Kidney tubule cell (primary cell): ENCODE data around the gene MYOG.
A peak's percentile ranks its signal among the peaks of the same experiment; 100 is the strongest.

ENCODE experiments used
- DNase-seq: peaks from one replicate; pipeline ENCODE4 v3.0.0-alpha.2; 2018; ENCODE audit warnings: low spot score

The MYOG gene

DNA sequence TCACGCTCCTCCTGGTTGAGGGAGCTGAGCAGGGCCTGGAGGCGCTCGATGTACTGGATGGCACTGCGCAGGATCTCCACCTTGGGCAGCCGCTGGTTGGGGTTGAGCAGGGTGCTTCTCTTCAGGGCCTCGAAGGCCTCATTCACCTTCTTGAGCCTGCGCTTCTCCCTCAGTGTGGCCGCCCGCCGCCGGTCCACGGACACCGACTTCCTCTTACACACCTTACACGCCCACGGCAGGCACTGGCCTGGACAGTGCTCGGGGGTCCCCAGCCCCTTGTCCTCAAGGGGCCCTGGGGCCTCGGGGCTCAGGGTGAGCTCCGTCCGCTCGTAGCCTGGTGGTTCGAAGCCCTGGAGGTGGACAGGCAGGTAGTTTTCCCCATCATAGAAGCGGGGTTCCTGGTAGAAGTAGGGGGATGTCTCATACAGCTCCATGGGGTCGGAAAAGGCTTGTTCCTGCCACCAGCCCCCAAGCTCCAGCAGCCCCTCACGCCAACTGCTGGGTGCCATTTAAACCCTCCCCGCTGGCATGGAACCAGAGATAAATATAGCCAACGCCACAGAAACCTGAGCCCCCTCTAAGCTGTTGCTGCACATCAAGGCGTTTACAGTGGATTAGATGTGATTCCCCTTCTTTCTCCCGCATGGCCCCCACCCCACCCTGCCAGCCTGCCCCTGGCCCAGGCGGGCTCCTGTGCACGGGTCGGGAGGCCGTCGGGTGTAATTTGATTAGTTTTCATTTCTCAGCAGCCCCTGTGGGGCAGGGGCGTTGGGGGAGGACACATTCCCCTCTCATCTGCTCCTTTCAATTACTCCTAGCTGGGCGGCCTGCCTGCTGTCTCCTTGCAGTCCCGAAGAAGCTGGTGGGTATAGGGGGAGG lies at the start of gene MYOG:
Gene MYOG (minus strand): TSS at position 485 of the 879 bp plus-strand sequence. CDS start 51 bp downstream, at position 434.
- no peak for DNase-seq

DNA sequence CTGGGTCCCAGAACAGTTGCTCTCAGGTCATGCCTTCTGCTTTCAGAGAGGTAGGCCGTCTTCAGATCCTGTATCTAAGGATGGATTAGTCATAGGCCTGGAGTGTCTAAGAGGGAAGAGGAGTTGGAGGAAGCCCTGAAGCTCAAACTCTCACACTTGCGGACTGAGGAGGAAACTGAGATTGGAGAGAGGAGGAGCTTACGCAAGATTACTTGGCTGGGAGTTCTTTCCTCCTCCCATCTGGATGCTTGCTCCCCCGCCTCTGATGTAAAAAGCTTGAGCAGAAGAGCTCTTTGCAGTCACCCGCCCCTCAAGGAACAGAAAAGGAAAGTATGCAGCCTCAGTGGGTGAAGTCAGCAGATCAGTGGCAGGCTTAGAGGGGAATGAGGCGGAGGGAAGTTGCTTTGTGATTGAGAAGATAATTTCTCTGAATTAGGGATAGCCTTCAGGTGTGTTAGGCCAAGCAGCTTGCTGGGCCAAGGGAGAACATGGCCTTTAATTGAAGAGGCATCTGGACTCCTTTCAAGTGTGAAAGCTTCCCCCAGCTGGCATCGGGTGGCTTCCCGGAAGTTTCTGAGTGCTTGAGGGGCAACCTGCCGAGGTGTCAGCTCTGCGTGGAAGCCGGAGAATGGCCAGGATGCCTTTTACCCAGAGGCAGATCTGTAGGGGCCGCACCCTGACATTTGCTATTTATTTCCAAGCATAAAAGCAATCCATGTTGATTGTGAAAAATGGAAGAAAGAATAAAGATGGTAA lies 48.3 kb upstream of the MYOG start:
- peak; percentile 75 for DNase-seq

DNA sequence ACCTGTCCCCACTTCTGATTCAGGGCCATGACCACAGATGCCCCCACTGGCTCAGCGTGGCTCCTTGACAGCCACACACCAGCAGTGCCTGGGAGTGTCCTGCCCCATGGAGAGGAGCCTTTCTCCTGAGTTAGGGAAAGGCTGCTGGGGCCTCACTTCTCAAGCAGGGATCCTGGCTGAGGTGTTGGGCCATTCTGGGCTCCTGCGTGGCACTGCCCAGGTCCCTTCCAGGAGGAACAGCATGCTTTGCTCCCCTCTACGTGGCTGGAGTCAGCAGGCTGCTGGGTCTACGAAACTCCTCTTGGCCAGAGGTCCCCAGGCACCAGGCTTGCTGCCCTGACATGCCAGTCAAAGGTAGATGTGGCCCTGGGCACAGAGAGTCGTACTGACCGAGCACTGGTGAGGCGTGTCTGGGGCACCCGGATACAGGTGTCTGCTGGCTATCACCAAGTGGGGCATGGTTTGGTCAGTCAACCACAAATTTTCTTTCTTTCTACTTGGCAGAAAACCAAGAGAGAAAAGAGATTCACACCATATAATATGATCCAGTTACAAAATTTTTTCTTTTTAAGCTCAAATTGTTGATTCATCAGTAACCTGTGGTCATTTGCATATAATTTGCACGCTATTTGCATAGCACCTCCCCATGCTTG lies 45.9 kb upstream of the MYOG start:
- DNase-seq = peak; percentile 22

DNA sequence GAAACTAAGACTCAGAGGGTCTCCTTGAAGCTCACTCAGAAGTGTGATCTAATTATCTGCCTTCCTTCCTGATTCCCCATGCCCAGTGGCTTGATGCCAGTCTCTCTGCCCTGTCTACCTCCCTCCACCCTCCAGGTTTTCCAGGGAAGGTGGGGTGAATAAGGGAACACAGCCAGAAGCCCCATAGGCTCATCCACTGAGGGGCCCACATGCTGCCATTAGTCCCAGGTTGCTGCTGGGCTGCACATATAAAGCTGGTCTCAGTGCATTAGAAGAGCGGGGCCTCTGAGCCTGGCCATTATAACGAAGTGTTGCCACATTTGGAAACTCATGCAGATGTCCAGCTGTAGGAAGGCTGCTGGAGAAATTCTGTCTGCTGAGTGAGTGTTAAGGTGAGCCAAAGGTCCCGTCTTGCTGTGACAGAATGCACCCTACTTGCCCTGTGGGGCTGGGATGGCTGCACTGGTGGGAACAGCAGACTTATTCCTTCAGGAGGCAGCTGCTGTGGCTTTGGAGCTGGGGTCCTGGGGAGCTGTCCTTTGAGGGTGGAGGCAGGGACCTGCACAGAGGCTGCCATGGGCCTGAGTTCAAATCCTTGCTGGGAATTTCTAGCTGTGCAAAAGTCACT lies 44.7 kb upstream of the MYOG start:
- peak; percentile 11 for DNase-seq

DNA sequence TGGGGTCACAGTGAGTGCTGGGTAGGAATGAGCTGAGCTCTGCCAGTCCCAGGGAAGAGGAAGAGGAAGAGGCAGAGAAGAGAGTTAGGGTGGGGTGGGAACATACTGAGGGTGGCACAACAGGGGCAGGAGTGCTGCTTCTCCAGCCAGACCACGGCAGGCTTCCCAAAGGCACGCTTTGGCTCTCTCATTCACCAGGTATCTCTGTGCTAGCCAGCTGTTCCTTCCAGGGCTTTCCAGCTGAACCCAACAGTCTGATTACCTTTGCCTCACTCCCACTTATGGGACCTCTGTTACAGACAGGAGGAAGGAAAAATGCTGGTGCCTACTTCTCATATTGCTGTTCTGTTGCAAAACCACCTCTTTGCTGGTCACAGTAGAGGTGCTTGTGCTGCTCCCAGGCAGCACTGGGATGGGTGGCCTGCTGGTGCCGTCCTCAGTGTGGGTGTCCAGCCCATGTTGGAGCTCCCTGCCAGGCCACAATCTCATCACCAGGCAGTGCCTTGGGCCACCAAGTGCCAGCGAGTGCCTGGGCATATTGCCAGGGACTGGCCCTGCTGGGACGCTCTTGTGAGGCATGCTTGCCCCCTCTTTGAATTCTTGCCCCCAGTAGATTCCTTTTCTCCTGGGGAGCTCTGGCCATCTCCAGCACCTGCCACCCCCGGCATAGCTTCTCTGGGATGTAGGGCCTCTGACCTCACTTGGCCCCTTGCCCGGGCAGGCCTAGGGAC lies 43.9 kb upstream of the MYOG start:
- peak; percentile 40 for DNase-seq

DNA sequence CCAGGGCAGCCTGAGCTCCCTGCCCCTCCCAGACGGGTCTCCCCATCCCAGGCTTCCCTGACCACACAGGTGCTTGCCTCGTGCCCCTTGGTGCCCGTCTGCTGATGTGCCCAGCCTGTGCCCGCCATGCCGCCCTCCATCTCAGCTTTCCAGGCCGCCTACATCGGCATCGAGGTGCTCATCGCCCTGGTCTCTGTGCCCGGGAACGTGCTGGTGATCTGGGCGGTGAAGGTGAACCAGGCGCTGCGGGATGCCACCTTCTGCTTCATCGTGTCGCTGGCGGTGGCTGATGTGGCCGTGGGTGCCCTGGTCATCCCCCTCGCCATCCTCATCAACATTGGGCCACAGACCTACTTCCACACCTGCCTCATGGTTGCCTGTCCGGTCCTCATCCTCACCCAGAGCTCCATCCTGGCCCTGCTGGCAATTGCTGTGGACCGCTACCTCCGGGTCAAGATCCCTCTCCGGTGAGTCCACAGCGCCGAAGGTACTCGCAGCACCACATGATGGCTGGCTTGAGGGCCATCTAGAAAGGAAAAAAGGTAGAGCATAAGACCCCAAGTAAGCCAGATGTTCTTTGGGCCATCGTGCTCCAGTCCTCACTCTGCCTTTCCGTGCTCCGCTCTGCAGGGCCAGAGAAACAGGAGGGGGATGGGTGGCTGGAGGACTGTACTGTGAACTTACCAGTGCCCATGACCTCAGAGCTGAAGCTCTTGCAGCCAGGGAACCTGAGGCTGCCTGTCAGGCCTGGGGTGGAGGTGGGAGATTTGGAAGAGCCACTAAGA lies 43.1 kb upstream of the MYOG start:
- peak; percentile 6 for DNase-seq

DNA sequence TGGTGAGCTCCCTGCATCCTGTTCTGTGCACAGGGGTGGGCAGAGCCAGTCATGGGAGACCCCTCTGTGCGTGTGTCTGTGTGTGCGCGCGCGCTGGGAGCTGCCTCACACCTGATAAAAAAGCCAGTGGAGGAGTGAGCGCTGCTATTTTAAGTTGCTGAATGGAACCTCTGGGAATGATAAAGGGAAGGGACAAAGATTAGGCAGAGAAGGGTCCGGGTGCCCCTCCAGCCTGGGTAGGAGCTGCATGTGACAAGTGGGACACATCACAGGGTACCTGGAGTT lies 42.6 kb upstream of the MYOG start:
- no peak for DNase-seq

DNA sequence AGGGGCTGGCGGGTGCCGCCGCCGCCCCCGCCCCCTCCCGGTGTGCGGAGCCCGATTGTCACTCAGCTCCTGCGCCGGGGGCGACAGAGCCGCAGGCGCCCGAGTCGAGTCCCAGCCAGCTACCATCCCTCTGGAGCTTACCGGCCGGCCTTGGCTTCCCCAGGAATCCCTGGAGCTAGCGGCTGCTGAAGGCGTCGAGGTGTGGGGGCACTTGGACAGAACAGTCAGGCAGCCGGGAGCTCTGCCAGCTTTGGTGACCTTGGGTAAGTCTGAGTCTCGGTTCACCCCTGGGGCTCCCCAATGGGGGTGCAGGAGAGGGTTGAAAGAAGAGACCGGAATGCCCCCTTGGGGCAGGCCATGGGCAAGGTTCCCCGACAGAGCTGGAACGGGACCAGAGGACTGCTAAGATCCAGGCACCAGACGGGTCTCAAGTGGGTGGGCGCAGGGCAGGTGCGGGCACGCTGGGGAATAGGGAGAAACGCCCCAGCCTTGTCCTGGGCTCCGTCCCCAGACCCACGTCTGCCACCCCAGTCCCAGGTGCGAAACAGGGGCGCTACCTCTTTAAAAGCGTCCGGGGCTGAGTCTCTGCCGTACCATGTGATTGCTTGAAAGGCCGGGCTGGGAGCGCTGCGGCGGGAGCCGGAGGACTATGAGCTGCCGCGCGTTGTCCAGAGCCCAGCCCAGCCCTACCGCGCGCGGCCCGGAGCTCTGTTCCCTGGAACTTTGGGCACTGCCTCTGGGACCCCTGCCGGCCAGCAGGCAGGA lies 42.0 kb upstream of the MYOG start, which contains the start of gene ADORA1:
Gene ADORA1 (plus strand): TSS at position 61 of the 765 bp plus-strand sequence. CDS start 1,116 bp downstream, outside the sequence.
- DNase-seq = peak; percentile 76

DNA sequence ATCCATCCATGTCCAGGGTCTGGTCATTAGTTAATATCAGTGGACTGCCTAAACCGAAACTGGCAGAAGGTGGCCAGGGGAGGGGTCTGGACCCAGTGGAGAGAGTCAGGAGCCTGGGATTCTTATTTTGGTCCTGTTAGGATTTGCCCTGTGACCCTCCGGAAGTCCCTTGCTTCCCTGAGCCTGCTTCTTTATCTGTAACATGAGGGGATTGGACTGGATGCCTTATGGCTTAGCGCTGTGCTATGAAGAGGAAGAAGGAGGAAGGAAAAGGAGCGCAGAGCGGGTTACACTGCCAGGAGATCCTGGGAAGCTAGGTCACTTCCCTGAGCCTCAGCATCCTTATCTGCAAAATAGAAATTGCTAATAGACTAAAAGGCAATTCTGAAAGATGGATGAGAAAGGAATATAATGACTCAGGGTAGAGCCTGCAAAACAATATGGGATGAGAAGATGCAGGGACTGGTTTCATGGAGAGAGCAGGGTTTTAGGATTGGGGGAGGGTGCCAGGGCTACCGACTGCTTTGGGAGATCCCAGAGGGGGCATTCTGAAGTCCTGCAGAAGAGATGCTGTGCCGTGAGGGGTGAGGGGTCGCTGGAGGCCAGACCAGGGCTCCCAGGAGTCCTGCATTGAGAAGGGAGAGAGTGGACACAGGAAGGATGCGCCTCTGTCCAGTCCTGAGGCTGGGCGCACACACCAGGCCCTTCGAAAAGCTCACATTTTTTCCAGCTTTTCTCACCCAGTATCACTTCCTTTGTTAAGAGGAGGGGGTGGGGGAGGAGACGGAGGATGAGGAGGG lies 41.3 kb upstream of the MYOG start:
- peak; percentile 22 for DNase-seq

DNA sequence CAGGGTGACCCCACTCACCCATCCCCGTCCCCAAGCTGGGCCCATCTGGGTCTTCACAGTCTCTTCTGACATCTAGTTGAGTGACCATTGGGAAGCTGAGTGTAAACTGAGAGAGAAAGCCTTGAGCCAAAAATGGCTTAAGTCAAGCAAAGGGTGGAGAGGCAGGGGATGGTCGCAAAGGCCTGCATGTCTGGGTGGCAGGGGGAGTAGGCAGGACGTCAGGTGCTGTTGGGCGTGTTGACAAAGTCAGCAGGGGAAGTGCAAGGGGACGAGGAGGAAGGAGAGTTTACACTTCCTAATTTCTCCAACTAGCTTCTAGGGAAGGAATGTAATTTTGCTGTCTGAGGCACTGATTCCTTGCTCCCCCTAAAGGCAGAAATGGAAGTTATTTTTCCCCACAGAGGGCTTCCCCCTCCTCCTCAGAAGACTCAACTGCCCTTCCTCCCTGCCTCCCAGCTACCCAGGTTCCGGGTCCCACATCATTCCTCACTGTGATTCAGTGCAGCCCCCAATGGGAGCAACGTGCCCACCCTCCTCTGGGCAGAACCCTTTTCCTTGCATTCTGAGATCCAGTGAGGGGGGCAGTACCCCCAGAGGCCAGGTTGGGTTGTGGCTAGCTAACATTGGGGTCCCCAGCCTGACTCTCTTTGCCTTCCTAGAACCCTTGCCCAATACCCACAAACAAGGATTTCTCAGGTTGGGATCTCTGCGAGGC lies 40.5 kb upstream of the MYOG start:
- DNase-seq = peak; percentile 50

DNA sequence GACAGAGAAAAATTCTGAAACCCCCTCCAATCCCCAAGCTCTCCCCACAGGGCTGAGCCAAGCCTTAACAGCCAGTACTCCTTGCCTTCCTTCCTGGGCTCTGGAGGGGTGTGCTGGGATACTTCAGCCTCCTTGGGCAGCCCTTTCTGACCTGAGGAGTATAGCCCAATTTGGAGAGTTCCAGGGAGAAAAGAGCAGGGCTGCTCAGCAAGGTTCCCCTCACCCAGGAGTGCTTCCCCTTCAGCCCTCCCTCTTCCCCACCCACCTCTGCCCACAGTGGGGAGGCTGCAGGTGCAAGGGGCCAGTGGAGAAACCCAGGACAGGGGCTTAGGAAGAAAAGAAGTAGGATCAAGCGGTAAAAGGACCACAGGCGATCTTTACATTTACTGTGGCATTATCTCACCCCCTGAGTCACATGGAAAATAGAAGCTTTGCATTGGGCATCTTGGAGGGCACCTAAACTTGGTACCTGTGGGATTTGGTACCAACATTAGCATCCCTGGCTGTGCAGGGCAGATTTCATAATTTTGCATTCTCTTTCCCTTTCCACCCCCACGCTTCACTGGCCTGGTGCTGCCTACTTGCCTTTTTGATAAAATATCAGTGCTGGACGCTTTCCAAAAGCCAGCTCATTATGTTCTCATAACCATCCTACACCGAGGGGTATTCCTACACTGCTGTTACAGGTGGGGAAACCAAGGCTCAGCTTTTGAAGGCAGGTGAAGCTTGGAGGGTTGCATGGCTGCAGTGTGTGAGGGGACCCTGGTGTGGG lies 38.9 kb upstream of the MYOG start:
- DNase-seq = peak; percentile 51

DNA sequence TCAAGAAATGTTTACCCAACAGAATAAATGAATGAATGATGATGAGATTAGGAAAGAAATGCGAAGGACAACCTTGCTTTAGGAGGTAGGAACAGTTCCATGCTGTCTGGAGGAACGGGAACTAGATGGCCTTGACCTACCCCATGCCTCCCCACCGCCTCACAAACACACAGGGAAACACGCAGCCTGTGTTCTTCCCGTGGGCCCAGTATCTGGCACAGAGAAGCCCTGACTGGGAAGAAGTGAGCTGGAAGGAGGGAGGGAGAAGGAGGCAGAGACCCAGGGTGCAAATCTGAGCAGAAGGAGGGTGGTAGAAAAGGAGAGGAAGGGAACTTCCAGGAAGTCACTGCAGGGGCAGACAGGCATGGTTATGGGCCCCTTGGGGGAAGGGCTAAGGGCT lies 38.2 kb upstream of the MYOG start:
- DNase-seq = no peak

DNA sequence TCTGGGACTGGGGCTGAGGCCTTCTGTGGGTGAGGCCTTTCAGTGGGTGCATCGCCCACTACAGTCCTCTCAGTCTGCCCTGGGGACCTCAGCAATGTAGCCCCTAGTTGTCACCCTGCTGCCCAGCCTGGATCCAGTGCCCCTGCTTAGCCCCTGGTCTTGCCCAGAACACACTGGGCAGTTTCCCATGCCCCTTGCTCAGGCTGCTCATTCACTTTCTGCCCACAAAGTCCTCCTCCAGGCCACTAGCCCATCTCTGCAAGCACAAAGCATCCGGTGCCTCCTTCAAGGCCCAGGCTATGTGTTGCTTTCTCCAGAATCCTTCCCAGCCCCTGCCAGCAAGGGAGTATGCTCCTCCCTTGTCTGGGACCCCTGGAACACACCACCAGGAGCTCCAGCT lies 36.3 kb upstream of the MYOG start:
- DNase-seq = no peak

DNA sequence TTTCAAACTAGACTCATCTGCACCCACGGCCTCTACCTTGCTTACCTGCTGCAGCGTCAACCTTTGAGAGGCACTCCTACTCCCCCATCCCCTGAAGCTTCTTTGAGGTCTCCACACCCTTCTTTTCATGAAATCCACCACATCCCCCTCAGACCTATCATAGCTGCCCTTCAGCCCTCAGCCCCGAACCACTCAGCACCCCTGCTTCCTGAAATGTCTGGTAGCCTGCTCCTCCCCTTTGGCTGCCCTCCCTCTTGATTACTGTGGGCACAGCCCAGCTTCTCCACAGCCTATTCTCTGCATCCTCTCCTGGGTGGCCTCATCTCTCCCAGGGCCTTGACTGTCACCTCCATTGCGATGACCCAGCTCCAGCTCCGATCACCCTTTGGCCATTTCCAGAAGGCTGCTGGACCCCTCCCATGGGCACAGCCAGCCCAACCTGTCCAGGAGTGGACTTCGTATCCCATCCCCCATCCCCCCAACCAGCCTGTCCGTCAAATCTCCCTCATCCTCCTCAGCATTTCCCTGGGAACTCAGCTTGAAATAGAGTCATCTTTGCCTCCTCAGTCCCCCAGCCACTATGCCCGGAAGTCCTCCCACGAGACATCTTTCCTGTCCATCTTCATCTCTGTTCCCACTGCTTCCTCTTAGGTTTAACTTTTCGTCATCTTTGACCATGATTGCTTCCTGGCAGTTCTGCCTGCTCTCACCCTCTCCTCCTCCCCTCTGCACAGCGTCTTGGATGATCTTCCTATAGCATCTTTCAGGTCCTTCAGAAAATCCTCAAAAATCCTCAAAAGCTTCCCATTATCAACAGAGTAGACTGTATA lies 35.6 kb upstream of the MYOG start:
- DNase-seq = no peak

DNA sequence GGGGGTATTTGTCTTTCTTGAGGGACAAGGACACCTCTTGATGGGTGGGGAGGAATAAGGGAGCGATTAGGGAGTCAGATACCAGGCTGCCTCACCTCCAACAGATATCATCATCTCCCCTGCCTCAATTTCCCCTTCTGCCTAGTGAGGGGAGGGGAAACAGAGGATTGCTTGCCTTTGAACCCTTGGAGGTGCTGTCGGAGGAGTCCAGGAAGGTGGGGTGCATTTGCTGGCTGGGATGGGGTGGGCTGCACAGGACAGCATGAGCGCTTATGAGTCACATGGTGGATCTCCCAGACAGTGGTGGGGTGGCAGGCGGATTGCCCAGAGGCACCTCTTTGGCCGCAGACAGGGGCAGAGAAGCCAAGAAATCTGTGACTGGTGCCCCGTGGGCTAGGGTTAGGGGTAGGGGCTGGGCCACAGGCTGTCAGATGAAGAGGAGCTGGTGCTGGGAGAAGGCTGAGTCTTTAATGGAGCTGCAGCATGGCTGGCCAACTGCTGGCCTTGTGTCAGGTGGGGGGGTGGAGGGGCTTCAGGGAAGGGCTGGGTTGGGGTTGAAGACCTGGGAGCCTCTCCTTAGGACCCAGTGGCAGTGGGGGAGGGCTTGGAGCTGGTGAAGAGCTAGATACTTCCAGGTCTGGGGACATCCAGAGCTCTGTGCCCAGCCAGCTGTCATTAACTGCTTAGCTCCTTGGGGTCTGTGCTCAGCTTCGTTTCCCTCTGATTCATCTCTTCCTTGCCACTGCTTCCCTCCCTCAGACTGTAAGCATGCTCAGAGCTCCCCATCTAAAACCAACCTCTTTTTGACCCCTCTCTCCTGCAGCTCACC lies 34.7 kb upstream of the MYOG start:
- no peak for DNase-seq
